Neutrophil (primary cell): ENCODE data around the gene CCND2.

Experiments used
- H3K27ac ChIP-seq: fragments of 200-600 bp; sonication (generic); 2 replicates; pipeline ENCODE4 v1.5.1; 2016; ENCODE audit warnings: mild to moderate bottlenecking, moderate library complexity
- H3K27me3 ChIP-seq: fragments of 200-600 bp; sonication (generic); 2 replicates; pipeline ENCODE4 v1.6.0; 2016; ENCODE audit warnings: mild to moderate bottlenecking
- H3K36me3 ChIP-seq: fragments of 200-600 bp; sonication (generic); 2 replicates; pipeline ENCODE4 v1.5.1; 2017
- H3K4me1 ChIP-seq, 2 experiments: fragments of 200-600 bp in 1 of 2; sonication (generic) in 1 of 2; 1 replicate in 1 of 2; 2 replicates in 1 of 2; pipeline versions ENCODE4 v1.5.1 to v1.6.1; 2013 to 2016; ENCODE audit warnings: low read depth in 1 of 2, low read length in 1 of 2, mild to moderate bottlenecking in 1 of 2, moderate library complexity in 1 of 2; ENCODE audit not compliant: control insufficient read depth in 1 of 2, insufficient read depth in 1 of 2
- H3K4me3 ChIP-seq, 2 experiments: fragments of 200-600 bp in 1 of 2; sonication (generic) in 1 of 2; 1 replicate in 1 of 2; 2 replicates in 1 of 2; pipeline ENCODE4 v1.5.1; 2013 to 2016; ENCODE audit warnings: low read depth in 1 of 2, low read length in 1 of 2, mild to moderate bottlenecking in 1 of 2, moderate library complexity in 1 of 2
- H3K9me3 ChIP-seq: fragments of 200-600 bp; sonication (generic); 2 replicates; pipeline ENCODE4 v1.5.1; 2016
- TF ChIP-seq, protein P1 (sequence below): fragments of 200-600 bp; sonication (generic); IDR thresholded peaks from 2 replicates; pipeline ENCODE4 v1.5.1; 2016; ENCODE audit warnings: antibody characterized with exemption

Gene CCND2

DNA sequence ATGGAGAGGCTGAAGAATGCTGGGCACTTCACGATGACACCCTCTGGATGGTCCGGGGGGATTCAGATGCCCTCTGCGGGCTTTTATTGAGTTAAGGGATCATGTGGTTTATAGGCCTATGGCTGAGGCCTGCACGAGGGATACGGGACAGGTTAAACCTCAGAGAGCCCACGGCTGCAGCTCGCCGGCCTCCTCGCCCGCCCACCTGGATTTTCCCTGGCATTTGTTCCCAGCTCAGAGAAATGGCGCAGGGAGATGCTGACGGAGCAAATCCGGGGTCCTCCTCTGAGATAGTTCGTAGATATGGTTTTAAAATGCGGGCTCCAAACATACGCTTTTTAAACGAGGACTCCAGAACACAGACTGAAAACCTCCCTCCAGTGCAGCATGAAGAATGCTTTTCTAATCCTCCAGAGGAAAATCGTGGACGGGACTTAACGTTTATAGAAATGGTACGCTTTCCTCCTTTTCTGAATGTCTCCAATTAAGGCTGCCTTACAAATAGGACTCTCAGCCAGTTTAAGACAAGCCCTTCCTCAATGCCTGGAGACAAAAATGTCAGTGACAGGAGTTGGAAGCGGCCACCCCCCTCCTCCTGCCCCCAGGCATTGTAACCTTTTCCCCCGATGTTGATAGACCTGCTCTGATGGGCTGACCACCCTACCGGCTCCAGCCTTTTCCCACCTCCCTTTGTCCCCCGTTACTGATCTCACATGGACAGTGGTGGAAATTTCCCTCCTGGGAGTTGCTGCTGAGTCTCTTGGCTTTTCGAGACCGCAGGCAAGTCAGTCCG, 16.6 kb downstream of the CCND2 start:
- peaks cover 38 to 46% of the 10 kb centered on the region in 2 experiments for H3K4me1 ChIP-seq
- H3K27me3 ChIP-seq: no peaks in the 10 kb centered on the region
- peak overlapping the region; percentile 62 to 70 for H3K4me3 ChIP-seq
- peak overlapping the region; percentile 91 for H3K27ac ChIP-seq
- no peaks in the 10 kb centered on the region for H3K9me3 ChIP-seq
- TF ChIP-seq, protein P1, sequence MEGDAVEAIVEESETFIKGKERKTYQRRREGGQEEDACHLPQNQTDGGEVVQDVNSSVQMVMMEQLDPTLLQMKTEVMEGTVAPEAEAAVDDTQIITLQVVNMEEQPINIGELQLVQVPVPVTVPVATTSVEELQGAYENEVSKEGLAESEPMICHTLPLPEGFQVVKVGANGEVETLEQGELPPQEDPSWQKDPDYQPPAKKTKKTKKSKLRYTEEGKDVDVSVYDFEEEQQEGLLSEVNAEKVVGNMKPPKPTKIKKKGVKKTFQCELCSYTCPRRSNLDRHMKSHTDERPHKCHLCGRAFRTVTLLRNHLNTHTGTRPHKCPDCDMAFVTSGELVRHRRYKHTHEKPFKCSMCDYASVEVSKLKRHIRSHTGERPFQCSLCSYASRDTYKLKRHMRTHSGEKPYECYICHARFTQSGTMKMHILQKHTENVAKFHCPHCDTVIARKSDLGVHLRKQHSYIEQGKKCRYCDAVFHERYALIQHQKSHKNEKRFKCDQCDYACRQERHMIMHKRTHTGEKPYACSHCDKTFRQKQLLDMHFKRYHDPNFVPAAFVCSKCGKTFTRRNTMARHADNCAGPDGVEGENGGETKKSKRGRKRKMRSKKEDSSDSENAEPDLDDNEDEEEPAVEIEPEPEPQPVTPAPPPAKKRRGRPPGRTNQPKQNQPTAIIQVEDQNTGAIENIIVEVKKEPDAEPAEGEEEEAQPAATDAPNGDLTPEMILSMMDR: no peak
- H3K36me3 ChIP-seq: peaks cover 31% of the 10 kb centered on the region

DNA sequence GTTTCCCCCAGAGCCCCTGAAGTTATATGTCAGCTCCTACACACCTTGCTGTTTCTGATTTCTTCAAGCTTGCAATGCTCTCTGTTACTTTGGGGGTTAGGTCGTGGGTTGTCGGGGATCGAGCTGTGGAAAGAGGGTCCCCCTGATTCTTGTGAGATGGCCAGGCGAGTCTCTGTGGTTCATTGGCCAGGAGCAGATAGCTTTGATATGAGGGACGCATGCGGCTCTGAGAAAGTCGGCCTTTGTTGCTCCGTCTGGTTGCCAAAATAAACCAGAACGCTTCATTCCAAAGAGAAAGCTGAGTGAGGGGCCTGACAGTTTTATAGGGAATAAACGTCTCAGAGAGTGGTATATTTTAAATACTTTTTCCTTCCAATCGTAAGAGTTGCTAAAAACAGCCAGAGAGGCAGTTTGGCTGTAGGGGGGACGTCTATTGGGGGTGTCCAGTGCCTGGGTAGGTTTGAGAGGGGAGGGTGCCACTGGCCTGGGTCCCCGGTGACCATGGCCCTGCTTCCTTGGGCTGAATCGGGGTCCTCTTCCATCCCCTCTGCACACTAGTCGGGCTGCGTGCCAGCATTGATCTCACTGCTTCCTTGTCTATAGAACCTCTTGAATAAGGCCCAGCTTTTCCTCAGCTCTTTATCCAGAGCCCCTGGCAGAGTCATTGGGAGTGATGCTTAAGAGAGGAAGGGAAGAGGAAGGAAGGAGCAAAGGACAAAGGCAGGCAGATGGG, 18.9 kb downstream of the CCND2 start:
- Histone ChIP-seq H3K4me3 (no peak overlapping the region), H3K4me1 (peaks cover 27 to 29% of the 10 kb centered on the region in 2 experiments), H3K36me3 (peaks cover 46% of the 10 kb centered on the region), H3K27ac (no peak overlapping the region), H3K9me3 (no peaks in the 10 kb centered on the region), H3K27me3 (no peaks in the 10 kb centered on the region)
- TF ChIP-seq, protein P1: no peak

DNA sequence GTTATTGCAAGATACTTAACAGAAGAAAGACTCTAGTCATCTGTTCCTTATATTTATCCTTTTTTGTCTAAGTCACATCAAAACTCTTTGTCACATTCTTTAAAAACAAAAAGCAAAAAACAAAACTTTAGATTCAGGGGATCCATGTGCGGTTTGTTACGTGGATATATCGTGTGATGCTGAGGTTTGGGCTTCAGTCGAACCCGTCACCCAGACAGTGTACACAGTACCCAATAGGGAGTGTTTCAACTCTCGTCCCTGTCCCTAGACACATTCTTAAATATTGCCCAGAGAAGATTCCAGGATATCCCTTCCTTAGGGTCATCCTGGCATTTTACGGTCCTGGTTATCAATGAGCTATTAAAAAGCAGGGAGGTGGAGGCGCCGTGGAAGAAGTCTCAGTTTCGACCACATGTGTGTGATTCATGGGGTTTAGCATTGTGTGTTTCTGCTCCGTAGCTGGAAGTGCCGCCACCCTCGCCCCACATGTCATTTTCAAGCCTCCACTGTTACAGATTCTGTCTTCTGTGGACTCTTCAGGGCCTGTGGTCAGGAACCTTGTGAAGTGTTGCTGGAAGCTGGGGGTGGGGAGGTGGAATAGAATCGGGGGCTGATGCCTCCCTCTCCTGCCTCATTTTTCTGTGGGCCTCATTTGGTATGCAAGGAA, 19.9 kb downstream of the CCND2 start:
- Histone ChIP-seq H3K36me3 (peaks cover 54% of the 10 kb centered on the region), H3K27ac (no peak overlapping the region), H3K9me3 (no peaks in the 10 kb centered on the region), H3K4me3 (no peak overlapping the region), H3K27me3 (no peaks in the 10 kb centered on the region), H3K4me1 (peaks cover 18 to 23% of the 10 kb centered on the region in 2 experiments)
- TF ChIP-seq, protein P1: no peak

DNA sequence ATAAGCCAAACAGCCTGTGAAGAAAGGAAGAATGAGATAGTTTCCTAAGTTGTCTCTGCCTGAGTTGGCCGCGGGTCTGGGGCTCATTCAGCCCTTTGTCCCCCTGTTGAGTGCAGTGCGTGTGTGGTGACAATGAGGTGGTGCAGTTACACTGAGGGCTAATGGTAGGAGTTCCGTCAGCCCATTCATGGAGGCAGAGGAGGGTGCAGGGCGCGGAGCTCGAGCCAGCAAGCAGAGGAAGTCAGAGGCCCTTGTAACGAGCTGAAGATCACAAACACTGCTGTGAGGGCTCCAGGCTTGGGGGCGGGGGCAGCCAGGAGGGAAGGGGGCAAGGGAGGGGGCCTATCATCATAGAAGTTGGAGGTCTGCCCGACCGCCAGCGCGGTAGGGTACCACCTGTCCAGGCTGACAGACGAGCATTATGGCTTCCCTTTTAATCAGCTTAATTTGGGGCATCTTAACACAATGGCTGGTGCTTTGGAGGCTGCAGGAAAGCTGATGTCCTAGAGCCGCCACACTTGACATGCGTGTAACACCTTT, 20.5 kb downstream of the CCND2 start:
- no peak overlapping the region for H3K27ac ChIP-seq
- H3K4me3 ChIP-seq: no peak overlapping the region
- H3K27me3 ChIP-seq: no peaks in the 10 kb centered on the region
- peaks cover 12 to 17% of the 10 kb centered on the region in 2 experiments for H3K4me1 ChIP-seq
- no peaks in the 10 kb centered on the region for H3K9me3 ChIP-seq
- TF ChIP-seq, protein P1: no peak
- H3K36me3 ChIP-seq: peaks cover 59% of the 10 kb centered on the region

DNA sequence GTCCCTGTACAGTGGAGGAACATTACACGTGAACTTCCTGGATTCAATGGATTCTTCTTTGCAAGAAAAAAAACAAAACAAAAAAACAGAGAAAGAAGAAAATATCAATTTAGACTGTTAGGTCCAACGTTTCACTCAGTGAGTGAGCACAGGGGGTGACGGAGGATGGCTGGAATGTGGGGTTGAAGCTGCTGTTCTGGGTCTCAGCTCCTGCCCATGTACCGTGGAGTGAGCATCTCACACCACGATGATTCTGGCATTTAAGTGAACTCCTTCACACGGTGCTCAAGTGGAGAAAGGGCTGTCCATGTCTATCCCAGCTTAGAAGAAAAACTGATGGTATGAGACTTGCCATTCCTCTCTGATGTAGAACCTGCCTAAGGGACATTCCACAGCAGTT, 23.2 kb downstream of the CCND2 start:
- TF ChIP-seq, protein P1: no peak
- Histone ChIP-seq H3K27me3 (no peaks in the 10 kb centered on the region), H3K4me1 (no peaks in the 10 kb centered on the region), H3K4me3 (no peak overlapping the region), H3K27ac (no peak overlapping the region), H3K36me3 (peaks cover 76% of the 10 kb centered on the region), H3K9me3 (no peaks in the 10 kb centered on the region)
